Activated CD4-positive, alpha-beta T cell treated with anti-CD3 and anti-CD28 coated beads, Interleukin-2, amount 50 U/mL, for 1 hour (primary cell): Measurements from ENCODE around the gene EPB41L5.
A peak's percentile ranks its signal among the peaks of the same experiment; 100 is the strongest.

ENCODE experiments used
- DNase-seq: peaks from one replicate; pipeline ENCODE4 v3.0.0-alpha.2; 2020

EPB41L5 gene

DNA sequence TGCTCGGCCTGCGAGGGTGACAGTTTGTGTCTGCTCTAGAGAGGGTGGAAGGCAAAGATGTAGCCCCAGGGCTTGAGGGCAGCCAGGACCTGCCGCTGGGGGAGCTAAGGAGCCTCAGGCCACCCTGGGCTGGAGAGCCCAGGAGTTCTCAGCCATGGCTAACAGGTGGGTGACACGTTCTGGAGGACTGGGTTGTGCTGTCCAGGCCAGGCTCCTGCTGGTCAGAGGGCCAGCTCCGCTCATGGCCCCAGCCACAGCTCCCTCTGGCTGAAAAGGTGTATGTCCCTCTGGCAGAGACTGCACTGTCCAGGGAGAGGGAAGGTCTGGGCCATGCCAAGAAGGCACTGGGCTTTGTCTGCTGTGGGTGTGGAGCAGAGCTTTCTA, 191.1 kb downstream of the EPB41L5 start:
- DNase-seq = no peak

DNA sequence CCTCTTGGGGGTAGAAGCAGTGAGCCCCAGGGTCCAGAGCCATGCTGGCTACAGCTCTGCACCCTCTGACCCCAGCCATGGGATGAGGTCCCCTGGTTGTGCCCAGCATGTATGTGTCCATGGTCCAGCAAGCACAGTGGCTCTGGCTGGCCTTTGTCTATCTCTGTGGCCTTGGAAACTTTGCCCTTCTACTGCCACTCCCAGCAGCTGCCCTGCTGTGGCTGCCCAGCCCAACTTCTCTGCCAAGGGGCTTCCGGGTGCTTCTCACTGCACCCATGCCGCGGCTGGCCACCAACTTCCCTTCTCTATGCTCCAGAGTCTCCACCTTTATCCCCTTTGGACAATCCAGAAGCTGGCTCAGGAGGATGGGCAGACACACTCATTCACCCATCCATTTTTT, 191.5 kb downstream of the EPB41L5 start:
- DNase-seq = no peak

DNA sequence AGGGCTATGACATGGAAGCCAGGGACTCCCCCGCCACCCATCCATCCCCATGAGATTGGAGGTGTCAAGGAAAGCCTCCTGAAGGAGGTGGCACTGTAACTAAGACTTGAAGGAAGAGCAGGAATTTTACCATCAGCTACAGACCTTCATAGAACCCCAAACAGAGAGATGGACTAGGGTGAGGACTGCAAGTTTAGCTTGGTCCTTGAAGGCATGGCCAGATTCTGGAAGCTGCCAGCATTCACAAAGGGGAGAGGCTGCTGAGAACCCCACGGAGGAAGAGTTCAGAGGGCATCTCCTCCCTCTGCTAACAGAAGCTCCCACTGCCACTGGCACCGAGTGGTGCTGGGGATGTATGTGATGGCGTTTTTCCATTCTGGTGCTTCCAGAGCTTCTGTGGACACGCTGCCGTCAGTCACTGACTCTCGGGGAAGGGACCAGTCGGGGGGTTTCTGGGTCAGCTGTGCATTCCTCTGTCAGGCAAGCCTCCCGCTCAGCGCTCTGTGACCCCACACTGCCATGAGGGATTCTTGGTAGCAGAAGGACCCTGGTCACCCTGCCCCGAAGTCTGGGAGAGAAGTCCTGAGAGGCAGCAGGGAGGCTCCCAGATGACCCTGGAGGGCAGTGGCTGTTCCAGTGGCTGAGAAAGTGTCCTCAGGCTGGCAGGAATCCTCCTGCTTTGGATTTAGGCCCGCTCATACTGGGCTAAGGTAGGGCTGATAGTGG, 192.2 kb downstream of the EPB41L5 start:
- DNase-seq = no peak

DNA sequence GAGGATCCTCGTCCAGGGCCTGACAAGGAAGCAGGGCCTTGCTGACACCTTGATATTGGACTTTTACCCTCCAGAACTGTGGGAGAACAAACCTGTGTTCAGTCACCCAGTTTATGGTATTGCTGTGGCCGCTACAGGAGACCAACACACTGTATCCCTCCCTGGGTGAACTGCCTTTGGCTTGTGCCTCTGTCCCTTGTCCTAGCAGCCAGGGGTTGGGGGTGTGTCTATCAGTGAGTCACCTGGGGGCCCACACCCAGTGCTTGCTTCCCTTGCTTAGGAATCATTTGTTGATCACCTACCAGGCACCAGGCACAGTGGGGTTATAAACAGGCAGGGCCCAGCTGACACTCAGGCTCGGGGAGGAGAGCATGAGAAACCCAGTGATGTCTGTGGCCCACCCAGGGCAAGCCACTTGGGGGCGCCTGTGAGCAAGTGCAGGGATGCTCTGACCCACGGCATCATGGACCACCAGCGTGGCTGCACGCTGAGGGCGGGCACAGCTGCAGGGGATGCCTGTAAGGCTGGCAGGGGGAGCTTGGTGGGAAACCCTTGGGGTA, 193.2 kb downstream of the EPB41L5 start:
- DNase-seq = peak; percentile 18

DNA sequence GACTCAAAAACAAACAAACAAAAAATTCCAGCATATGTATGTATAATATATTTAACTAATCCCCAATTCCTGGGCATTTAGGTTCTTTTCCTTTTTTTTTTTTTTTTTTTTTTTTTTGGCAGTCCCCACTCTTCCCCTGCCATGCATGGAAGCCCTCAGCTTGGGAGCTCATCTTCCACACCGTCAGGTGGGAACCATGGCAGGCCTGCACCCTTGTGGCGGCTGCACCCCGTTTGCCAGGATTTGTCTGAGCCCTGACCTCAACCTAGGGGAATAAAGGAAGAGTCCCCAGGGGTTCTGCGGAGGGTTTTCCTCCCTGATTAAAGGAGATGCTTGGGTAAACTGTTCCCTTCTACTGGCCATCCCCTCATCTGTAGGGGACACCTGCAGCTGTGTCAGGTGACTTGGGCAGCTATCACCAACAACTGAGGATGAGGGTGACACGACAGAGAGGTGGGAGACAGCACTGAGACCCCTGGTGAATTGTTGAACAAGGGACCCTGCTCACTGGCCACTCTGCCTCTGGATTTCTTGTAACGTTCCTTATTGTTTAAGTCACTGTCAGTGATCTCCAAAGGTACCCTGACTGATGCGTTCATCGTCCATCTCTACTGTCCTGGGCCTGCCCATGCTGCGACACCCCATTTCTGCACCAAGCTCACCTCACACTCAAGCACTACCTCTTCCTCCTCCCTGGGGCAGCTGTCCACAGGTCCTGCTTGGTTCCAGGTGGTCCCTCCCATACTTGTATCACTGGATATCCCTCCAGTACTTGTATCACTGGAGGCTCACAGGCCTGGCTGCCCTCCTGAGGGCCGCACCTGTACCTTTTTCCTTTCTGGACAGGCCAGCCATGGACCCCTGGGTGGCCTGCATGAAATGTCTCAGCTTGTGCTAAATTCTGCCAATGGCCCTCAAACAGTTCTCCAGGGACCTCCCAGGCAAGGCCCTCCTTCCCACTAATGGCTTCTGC, 195.8 kb downstream of the EPB41L5 start:
- DNase-seq = no peak

DNA sequence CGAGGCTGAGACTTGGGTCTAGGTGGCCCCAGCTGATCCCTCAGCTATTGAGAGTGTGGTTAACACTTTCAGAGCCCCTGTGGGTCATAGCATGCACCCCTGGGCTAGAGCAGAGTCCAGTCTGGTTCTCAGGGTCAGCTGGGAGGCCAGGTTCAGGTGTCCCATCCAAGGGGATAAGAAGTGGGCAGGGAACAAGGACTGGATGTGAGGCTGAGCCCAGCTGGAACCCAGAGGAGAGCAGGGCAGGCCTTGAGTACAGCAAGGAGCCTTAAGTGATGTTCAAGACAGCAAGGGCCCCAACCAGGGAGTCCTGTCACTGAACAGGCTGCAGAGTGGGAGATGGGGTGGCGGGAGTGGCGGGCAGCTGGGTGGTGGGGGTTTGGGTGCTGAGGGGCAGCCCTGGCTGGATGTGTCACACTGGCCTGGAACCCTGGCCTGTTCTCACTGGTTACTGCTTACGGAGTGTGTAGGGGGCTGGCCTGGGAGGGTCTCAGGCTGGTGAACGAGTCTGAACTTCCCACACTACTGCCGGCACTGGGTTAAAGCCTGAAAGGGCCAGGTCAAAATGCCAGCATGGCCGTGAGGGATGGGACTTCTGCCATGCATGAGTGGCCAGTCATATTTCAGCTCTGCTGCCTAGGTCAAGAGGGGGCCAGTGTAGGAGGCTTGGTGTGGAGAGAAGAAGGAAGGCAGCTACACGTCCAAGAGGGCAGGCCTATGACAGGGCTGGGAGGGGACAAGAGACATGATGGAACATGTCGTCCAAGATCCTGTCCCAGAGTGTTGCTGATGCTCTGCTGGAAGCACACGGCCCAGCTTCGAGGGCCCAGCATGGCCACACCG, 196.8 kb downstream of the EPB41L5 start:
- no peak for DNase-seq

DNA sequence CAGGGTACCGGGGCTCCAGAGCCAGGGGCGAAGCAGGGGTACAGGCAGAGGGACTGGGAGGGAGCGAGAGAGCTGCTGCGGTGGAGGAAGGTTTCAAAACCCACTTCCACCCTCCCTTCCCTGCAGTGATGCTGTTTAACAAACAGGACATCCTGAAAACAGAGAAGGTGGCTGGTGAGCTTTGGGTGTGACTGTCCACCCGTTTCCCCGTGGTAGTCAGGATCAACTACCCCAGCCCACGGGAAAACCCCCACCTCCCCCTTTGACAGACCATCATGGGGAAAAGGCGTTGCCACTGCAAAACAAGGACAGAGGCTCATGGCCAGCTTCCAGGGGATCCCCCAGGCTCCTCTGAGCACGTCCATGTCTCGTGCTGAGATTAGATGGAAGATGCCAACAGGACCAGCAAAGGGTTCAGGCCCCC, 197.4 kb downstream of the EPB41L5 start:
- no peak for DNase-seq

DNA sequence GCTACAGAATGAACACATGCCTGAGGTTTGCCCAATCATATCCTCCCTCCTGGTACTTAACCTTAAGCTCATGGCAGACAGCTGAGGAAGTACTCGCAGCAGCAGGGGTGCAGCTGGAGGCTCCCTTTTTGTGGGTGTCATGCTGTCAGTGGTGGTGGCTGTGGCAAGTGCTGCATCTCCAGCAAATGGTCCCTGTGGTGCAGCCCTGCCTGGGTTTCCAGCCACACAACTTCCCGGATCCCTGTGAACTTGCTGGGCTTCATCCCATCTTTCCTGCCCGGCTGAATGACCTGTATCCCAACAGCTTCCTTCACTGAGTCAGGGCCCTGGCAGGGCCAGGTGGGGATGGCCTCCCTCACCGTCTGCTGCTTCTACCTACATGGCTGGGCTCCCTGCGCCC, 205.3 kb downstream of the EPB41L5 start:
- no peak for DNase-seq

DNA sequence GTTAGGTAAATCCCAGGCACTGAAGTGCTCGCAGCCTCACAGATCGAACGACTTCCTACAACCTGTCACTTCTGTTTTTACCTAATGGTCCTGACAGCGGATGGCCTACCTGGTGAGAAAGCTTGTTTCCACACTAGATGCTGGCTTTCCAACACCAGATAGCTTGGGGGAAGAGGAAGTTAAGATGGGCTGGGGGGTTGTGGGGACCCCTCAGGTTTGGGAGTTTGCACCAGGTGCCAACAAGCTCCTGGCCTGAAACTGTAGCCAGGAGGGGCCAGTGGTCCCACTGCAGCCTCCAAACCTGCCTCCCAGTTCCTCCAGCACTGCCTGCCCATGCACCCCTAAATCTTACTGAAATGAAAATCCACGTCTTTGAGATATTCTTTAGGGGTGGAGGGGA, 206.4 kb downstream of the EPB41L5 start:
- DNase-seq = no peak

DNA sequence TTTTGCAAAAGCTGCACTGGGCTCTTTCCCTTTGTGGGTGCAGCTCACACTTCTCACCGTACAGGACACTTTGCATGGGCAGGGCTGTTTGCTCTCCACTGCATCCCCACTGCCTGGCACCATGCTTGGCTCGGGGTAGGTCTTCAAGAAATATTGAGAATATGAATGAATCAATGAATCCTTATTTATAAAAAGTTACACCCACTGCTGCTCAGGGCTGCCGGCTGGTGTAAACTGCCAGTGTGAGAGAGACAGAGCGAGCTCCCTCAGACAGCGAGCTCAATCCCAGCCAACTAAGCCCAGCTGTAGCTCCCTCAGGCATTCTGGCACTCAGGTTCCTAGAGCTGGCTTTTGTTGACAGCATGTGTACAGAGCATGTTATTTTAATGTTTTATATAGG, 206.9 kb downstream of the EPB41L5 start:
- no peak for DNase-seq

DNA sequence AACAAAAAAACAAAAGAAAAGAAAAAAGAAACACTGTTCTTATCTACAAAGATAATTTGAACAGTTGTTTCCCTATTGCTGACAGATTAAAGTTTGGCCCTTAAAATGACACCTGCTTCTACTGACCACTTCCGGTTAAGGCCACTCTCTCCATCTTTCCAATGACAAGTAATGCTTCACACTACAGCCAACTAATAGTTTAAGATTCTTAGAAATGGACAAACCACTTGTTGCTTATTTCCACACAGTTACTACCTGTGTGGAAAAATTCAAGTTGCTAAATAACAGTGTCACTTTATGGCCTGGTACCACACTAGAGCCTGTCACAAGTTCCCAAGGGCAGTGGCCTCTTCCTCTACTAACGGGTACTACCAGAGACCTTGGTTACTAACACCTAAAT, 207.9 kb downstream of the EPB41L5 start:
- no peak for DNase-seq

DNA sequence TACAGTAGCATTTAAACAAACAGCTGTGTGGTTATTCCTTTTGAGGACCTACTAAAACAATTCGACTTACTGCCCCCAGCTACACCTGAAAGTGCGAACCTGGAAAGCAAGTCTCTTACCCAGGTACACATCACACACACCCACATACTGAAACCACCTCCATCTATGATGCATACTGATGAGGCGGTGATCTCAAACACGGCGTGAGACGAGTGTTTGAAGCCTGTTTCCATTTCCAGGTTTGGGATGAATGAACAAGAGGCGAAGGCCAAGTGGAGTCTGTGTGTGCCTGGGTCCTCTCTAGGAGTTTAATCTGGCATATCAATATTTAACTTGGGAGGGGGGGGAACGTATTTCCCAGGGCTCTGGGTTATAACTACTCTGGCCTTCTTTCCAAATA, 208.7 kb downstream of the EPB41L5 start:
- DNase-seq = no peak

DNA sequence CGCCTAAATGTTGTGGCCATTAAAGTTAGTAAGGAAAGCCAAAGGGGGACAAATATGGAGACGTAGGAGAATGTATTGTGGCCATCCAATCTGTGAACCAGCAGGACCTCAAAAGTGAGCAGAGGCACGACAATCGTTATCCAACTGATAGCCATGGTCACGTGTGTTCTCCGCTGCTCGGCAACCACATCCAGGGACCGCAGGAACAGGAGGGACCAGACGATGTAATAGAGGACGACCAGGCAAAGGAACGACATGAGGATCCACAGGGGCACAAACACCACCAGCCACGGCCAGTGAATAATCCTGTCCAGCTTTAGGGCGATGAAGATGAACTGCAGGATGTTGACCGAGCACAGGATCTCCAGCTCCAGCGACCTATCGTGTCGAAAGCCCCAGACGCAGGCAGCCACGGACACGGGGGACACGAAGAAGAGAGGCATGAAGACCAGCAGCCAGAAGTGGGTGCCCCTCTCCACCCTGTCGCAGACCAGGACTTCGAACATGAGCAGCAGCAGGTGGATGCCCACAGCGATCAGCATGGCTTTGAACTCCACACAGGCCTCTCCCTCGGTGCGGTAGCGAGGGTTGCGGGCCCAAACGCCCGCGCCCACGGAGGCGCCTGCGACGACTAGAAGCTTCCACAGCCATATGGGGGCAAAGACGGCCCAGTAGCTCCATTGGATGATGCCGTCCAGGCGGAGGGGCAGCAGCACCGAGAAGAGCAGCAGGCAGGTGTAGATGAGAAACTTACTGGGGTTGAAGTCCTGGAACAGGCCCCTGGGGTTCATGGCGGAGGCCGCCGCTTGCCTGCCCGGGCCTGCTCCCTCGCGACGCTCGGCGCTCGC, 209.5 kb downstream of the EPB41L5 start:
- no peak for DNase-seq

DNA sequence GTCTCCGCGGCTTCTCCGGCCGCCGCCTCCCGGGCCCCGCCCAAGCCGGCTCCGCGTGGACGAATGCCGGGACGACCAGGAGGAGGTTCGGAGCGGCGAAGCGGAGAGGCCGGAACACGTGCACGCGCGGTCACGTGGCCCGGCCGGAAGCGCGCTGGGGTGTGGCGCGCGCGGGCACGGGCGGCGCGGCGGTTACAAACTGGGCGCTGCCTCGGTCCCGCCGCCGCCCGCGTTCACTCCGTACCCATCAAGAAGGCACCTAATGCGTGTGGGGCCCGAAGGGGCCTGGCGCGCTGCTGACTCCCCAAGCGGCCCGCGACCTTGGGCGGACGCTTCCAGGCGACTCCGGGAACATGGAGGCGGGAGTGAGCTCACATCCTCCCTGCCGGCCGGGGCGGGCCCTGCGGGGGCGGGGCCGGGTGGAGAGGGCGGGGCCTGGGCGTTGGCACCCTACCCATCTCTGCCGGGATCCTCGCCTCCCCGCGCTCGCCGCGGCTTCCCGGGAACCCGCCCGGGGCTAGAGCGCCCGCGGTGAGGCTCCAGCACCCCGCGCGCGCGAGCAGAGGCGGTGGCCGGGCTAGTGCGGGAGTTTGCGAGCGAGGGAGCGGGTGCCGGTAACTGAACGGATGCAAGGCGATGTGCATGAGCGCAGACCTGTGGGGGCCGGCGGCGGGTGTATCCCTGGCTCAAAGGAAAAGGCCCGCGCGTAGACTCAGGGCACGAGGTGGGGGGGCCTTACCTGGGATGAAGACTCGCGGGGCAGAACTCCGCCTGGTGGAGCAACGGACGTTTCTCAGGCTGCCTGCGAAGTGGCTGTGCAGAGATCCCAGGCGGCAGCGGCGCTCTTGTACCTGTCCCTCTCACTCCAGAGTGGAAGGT, 210.4 kb downstream of the EPB41L5 start, which contains the start of gene TMEM185B:
TSS of gene TMEM185B (minus strand) at position 367 of the 879 bp plus-strand sequence. CDS start 424 bp downstream, outside the sequence.
- peak; percentile 88 for DNase-seq

DNA sequence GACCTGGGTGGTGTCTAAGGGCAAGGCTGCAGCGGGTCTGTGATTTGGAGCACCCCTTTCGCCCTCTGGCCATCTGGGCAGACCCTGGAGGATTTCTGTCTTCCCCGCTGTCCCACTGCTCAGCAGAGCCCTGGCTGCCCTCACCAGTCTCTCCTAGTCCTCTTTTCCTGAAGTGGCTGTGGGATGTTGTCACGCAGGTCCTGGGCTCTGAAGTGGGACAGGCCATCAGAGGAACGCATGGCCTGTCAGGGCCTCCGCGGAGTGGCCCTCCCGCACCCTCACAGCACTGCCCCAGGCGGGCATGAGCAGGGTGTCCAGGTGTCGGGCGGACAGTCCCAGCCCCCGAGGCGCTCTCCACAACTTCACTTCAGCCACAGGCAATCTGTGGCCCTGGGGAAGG, 211.4 kb downstream of the EPB41L5 start:
- no peak for DNase-seq

DNA sequence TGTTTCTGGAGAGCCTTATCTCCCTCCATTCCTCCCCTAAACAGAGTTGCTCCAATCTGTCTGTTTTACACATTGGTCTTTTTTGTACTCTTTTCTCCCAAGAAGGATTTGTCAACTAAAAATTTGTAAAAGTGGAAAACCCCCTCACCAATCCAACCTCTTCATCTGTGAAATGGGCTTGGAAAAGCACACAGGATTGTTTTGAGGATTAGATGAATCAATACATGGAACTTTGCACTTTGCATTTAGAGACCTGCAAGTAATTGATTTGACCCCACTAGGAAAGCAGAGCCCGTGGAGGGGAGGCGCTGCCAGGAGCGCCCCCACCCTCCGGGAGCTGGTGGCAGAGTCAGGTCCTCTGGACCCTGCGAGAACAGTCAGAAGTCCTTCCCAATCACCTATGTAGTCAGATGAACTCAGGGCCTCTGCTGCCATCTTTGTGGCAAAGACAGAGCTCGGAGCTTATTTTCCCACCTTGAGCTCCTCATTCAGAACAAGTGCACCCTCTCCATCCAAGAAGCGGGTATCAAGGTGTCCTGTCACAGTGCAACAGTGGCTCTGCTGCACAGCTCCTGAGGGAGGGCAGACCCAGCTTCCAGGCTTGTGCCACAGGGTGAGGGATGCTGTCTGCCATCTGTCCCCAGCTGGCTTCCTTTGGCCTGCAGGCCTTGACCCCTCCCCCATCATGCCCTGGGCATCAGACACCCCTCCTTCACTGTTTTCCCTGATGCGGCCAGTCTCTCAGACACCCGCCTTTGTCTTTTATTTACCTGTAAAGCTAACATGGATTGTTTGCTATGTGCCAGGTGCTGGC, 212.1 kb downstream of the EPB41L5 start:
- DNase-seq = no peak

DNA sequence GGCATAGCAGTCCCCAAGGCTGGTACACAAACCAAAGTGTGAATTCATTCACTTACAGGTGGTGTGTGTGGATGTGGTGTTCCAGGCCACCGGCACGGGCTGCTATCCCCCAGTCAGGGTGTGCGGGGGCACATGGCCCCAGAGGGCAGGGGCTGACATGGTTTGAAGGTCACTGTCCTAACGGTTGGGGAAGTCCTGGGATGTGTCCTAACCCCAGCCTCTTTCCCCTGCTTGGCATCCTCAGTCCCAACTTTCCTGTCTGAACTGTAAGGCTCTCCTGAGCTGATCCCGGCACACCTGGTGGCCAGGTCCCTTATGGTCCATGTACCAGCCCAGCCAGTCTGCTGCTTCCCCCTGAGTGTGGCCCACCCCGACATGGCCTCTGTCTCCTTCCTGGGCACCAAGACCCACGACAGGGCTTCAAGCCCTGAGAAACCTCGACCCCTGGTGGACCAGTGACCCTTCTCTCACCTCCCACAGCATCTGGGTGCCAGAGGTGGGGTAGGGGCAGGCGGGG, 212.7 kb downstream of the EPB41L5 start:
- no peak for DNase-seq

DNA sequence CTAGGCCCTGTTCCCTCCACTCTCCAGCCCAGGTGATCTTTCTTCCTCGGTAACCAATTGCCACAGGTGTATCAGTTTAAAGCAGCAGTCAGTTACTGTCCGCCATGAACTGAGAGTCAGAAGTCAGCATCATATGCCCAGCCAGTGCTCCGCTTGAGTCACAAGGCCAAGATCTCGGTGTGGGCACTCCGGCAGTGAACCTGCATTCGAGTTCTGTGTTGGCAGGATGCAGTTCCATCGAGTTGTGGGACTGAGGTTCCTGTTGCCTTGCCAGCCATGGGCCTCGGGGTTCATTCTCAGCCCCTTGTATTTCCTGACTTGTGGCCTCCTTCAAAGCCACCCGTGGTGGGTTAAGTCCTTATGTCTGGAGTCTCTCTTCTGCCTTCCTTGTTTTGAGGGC, 213.4 kb downstream of the EPB41L5 start:
- no peak for DNase-seq
